GM19324 (cell line): ENCODE results near the gene ASB1.

Experiments used
- ATAC-seq: cut with Tn5 transposase; IDR thresholded peaks from one replicate; pipeline ENCODE4 v1.9.1; 2021; ENCODE audit warnings: mild to moderate bottlenecking, moderate library complexity; ENCODE audit not compliant: unreplicated experiment, low FRiP score

ASB1 gene

GRCh38 chr2:238489431-238489830, 62.7 kb downstream of the ASB1 start:
- ATAC-seq, result no peak

DNA sequence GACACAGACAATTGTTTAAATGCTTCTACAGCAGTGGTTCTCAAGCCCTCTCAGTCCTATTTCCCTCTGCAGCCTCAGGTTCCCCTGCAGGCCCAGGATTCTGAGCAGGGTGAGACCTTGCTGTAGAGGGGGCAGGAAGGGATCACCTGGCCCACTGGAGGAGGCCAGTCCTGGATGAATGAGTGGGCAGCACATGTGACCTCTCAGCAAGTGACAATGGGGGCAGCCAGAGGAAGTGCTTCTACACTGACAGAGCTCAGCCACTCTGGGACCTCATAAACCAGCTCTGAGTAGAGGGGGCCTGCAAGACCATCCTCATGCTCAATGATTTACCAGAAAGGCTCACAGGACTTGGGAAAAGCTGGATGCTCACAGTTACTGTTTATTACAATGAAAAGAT, 63.2 kb downstream of the ASB1 start:
- no peak for ATAC-seq

- ATAC-seq, result no peak
These were observed 66.1 kb downstream of the ASB1 start for GRCh38 chr2:238492840-238493239.

GRCh38 chr2:238493411-238493810, 66.7 kb downstream of the ASB1 start:
- ATAC-seq, result no peak

- ATAC-seq, result no peak
These were observed 67.3 kb downstream of the ASB1 start for GRCh38 chr2:238493880-238494572.

DNA sequence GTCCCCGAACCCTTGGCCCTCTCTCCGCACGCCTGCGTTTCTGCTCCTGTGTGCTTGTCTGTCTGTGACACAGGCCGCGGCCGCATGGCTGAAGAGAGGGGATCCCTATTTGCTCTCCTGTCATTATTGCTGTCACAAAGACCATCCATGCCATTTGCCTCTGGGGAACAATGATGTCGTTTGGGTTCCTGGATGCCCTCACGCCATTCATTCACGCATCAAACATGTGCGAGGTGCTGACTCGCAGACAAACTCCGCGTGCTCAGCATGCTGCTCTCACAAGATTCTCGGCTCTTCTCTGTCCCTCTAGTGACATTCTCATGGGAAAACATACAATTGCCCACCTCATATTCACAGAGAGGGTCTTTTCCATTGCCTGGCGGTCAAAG, 67.8 kb downstream of the ASB1 start:
- no peak for ATAC-seq

- ATAC-seq, result no peak
These were observed 68.7 kb downstream of the ASB1 start for GRCh38 chr2:238495422-238495821.

GRCh38 chr2:238496756-238497609, 70.3 kb downstream of the ASB1 start:
- ATAC-seq, result no peak

GRCh38 chr2:238497610-238498005, 70.9 kb downstream of the ASB1 start:
- no peak for ATAC-seq

- ATAC-seq, result no peak
These were observed 71.5 kb downstream of the ASB1 start for GRCh38 chr2:238498188-238498587.

DNA sequence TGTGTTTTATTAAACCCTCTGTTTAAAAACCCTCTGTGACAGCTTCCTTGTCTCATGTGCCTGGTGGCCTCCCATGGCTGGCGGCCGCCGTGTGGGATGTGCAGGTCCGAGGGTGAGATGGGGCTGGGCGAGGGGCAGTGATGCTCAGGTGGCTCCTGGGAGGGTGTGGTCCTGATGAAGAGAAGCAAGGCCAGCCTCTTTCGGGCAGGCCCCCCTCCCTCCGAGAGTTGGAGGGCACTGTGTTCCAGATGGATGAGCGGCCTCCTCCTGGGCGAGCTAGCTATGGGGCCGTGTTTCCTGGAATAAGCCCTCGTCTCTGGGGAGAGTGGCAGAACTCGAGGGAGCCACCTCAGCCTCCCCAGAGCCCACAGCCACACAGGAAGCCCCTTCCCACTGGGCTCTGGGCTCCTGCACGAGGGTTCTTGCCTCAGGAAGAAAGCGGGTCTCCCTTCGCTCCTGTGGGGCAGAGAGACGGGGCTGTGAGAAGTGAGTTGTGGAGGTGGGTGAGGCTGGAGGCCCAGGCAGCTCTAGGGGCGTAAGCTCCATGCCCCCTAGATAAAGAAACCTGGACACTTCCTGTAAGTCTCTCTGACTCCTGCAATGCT, 72.1 kb downstream of the ASB1 start:
- no peak for ATAC-seq

GRCh38 chr2:238499731-238500580, 73.2 kb downstream of the ASB1 start:
- no peak for ATAC-seq

DNA sequence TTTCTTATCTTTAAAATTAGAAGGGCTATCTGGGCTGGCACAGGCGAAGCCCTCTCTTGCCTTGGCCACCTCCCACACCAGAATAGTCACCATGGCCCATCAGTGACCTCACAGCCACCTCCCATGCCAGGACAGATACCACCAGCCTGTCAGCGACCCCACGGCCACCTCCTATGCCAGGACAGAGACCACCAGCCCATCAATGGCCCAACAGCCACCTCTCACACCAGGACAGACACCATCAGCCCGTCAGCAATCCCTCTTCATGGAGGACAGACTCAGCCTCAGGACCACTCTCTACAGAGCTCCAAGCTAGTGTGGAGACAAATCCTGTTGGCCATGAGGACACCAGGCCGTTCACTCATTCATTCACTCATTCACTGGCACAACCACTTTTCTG, 74.6 kb downstream of the ASB1 start:
- no peak for ATAC-seq
